GM18511 (cell line): ENCODE measurements around the gene DPP6.
"Not testable (repeated sequence)": the region's sequence is repeated elsewhere in the genome, so short reads cannot be mapped to it uniquely, and the experiment has no call there.

Source experiments
- ATAC-seq: cut with Tn5 transposase; IDR thresholded peaks from one replicate; pipeline ENCODE4 v1.9.1; 2021; ENCODE audit warnings: mild to moderate bottlenecking, moderate library complexity; ENCODE audit not compliant: unreplicated experiment

The DPP6 gene

DNA sequence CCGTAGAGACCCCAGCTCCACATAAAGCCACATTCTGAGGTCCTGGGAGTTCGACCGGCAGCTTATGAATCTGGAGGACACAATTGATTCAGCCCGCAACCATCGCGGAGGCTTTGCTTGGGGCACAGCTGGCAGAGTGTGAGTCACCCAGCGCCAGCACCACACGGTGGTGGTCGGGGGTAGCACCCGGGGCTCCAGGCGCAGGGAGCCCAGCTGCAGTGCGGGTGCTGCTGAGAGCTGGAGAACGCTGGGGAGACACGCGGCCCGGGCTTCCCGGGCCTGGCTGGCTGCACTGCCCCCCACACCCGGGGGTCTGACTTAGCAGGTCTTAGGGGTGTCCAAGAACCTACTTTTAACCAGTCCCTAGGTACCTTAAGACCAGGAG lies 862.8 kb downstream of the DPP6 start:
- no peak for ATAC-seq

DNA sequence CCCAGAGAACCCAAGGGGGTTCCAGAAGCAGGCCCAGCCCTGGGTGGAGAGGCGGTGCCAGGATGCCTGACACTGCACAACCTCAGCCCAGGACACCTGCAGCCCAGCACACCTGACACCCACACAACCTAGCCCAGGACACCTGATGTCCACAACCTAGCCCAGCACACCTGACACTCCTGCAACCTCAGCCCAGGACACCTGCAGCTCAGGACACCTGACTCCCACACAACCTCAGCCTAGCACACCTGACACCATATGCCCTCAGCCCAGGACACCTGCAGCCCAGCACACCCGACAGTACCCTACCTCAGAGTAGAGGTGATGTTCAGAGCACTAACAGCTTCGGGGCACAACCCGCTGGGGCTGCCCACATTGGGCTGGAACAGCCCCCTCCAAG lies 863.4 kb downstream of the DPP6 start:
- no peak for ATAC-seq

DNA sequence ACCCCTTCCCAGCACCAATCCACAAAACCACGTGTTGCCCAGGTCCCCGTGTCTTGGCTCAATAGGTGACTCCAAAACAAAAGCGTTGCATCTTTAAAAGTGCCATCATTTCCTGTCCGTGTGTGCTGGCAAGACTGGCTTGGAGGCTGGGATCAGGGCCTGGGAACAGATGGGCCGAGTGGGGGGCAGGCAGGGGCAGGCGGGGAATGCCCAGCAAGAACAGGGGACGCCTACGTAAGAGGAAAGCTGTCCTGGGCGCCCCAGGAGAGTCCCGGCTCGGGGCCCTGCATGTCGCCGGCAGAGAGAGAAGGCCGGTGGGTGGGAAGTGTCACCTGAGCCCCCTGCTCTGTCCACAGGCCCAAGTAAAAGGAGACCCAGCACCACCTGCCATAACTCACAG lies 864.2 kb downstream of the DPP6 start:
- ATAC-seq: no peak

- no peak for ATAC-seq
Measured at GRCh38 chr7:154916856-154917807, 864.9 kb downstream of the DPP6 start.

DNA sequence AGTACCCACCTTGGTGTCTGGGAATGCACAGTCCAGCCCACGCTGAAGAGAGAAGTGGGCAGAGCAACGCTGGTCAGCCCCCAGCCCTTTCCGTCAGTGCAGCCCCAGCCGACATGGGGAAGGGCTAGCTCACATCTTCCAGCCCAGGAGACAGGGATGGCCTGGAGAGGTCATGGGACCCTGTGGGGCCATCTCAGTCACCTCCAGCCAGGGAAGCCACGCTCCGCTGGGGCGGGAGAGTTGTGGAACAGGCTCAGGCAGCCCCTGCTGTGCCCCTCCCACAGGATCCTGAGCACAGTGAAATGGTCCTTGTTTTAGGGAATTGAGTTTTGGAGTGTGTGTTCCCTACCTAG lies 865.6 kb downstream of the DPP6 start:
- ATAC-seq: no peak

- ATAC-seq: no peak
Measured at GRCh38 chr7:154918266-154918665, 866.1 kb downstream of the DPP6 start.

GRCh38 chr7:154918741-154919140 lies 866.5 kb downstream of the DPP6 start:
- ATAC-seq: no peak

DNA sequence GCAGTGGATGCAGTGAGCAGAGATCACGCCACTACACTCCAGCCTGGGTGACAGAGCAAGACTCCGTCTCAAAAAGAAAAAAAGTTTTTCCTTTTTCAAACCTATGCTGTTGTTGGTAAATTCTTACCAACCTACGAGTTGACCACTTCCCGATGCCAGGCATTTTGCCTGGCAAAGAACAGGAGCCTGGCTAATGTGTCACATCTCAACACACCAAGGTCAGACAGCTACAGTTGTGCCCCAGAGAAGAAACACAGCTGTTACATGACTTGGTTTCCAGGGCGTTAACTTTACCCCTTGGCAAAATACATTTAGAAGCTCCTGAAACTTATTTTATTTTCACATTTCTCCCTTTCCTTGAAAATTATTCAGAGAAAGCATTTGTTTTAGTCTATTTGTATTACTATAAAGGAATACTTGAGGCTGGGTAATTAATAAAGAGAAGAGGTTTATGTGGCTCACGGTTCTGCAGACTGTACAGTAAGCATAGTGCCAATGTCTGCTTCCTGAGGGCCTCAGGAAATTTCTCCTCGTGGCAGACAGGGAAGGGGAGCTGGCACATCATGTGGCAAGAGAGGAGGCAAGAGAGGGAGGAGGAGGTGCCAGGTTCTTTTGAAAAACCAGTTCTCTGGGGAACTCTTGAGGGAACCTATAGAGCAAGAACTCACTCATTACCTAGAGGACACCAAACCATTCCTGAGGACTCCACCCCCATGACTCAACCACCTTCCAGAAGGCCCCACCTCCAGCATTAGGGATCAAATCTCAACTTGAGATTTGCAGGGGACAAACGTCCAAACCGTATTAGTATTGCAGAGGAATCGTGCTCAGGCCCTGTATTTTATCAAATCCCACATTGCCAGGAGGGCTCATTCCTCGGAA lies 867.4 kb downstream of the DPP6 start:
- no peak for ATAC-seq

DNA sequence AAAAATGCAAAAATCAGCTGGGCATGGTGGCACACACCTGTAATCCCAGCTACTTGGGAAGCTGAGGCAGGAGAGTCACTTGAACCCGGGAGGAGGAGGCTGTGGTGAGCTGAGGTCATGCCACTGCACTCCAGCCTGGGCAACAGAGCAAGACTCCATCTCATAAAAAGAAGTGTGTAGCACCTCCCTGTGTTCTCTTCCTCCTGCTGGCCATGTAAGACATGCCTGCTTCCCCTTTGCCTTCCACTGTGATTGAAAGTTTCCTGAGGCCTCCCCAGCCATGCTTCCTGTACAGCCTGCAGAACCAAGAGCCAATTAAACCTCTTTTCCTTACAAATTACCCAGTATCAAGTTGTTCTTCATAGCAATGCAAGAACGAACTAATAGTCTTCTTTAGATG lies 870.3 kb downstream of the DPP6 start:
- not testable (repeated sequence) for ATAC-seq

DNA sequence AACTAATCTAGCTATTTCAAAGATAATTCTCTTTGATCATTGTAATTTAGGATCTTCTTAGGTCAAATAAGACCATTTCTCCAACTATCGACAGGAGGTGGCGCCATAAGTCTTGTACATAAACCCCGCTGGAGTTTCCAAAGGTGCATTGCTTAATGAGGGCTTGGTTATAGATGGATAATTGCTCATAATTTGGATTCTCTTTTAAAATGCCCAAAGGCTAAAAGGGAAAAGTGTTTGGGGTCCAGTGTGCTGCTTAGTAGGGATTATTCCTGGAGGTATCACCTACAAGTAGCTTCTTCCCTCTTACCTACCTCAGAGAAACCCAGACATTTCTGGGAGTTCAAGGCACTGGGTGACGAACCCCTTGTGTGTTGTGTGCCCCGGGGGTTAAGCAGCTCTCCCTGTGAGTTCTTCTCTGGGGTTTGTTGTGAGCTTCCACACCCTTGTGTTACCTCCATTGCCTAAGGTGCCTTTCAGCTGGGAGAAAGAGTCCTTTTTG lies 875.5 kb downstream of the DPP6 start:
- ATAC-seq: peak; percentile 74

DNA sequence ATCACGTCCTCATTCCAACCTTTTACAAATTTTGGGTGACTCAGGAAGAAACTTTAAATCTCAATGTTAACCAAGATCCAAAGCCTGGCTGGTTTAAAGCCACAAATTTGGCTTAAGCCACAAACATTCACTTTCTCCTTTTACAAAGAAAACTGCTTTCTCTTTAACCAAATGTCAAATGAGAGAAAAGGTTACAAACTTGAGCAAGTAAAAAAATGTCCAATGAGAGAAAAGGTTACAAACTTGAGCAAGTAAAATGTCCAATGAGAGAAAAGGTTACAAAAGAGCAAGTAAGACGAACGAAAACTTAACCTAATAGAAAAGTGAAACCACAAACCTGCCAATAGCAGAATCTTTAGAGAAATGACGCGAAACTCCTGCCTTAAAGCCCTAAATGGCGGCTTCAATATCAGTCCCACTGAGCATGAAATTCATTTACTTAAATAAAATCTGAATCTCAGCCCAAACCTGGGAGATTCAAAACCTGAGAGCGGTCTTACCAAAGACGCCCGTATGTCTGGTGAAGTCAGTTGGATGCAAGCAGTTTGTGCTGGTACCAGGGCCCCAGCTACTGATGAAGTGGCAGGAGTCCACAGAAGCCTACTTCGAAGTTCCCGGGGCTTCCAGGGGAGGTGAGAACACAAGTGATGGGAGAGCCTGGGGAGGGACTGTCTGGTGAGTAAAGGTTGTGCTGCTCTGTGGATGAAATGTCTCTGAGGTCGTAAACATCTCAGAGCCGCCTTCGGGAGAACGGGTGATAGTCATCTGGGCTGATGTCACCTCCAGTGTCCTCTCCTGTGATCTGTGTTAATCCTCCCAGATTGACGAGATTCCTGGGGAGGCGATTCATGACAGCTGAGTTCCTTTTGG lies 876.2 kb downstream of the DPP6 start:
- ATAC-seq: peak; percentile 87

- no peak for ATAC-seq
Measured at GRCh38 chr7:154929006-154929726, 877.0 kb downstream of the DPP6 start.

DNA sequence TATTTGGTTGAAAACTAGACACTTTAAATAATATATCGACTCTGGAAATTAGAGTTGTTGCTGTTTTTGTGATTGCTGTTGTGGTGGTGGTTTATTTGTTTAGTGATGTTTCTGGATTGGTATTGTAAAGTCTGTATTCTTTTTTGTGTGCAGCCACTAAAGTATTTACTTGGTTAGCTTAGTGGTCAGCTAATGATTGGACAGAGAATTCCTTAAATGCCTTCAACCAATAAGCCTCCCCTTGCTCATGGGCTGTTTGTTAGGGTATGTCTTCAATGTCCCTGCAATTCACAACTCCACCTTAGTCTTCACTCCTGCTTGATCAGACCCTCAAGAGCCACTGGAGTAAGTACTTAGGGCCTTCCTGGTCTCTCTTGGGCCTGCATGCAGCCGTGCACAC lies 879.7 kb downstream of the DPP6 start:
- ATAC-seq: no peak

GRCh38 chr7:154934353-154934952 lies 882.3 kb downstream of the DPP6 start:
- ATAC-seq: not testable (repeated sequence)

- ATAC-seq: no peak
Measured at GRCh38 chr7:154937837-154938236, 885.6 kb downstream of the DPP6 start.

DNA sequence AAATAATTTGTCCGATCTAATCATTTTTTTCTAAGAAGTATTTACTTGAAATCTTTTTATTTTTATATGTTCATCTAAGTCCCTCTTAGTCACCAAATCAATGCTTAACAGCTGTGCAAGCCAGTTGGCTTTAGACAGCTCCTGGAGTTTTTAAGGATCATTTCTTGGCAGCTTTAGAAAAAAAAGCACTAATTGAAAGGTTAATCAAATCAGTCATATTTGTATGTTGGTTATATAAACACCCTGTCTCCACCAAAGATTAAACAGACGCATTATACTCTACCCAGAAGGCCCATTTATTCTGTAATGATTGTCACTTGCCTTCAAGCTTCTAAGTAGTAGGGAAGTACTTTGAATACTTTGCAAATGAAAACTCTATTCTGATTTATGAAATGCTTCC lies 890.5 kb downstream of the DPP6 start:
- no peak for ATAC-seq
